ENCODE data around the gene S100A16. TPM values are rescaled to one million over a fixed set of nuclear protein-coding genes. Genes with fewer than 3 reads are reported as not detected.

S100A16 gene
- total RNA-seq, 1 donor from 2014 or later = 143 TPM

DNA sequence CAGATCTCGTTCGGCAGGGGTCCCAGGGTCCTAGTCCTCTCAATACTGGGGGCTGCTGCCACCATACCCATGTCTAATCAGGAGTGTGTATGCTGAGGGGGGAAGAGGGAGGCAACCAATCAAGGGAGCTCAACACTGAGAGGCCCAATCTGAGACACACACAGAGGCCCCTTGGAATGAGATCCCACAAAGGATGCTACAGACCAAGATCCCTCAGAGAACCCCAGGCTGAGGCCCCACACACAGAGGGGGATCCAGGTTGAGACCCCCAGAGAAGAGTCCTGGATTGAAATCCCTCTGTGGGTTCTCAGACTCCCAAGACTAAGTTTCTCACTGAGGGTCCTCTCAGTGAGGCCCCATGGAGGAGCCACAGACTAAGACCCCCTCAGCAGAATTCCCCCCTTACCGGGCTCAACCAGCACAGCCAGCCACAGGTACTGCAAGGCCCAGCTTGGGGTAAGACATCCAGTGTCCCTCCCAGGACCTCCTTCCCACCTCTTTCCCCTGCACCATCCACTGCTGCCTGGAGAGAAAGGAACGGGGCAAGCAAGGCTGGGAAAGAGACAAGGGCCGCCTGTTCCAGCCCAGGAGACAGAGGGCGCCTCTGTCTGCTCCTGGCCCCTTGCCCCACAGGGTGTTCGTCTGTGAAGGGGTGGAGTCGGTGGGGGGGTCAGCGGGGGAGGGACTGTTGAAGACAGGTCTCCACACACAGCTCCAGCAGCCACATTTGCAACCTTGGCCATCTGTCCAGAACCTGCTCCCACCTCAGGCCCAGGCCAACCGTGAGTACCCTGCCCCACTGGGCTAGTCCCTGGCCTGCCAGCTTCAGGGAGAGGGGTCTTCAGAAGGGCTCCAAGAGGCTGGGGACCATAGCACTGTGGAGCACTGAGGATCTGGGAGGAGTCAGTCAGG is 15.0 kb upstream of the S100A16 start, which contains the start of gene S100A1:
Gene S100A1 (plus strand): TSS at position 720 of the 912 bp plus-strand sequence. CDS start 2,088 bp downstream, outside the sequence.
- TF ChIP-seq, protein P1, sequence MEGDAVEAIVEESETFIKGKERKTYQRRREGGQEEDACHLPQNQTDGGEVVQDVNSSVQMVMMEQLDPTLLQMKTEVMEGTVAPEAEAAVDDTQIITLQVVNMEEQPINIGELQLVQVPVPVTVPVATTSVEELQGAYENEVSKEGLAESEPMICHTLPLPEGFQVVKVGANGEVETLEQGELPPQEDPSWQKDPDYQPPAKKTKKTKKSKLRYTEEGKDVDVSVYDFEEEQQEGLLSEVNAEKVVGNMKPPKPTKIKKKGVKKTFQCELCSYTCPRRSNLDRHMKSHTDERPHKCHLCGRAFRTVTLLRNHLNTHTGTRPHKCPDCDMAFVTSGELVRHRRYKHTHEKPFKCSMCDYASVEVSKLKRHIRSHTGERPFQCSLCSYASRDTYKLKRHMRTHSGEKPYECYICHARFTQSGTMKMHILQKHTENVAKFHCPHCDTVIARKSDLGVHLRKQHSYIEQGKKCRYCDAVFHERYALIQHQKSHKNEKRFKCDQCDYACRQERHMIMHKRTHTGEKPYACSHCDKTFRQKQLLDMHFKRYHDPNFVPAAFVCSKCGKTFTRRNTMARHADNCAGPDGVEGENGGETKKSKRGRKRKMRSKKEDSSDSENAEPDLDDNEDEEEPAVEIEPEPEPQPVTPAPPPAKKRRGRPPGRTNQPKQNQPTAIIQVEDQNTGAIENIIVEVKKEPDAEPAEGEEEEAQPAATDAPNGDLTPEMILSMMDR (IDR thresholded peaks at IDR 0.05) = no peak
- H3K9me3 Mint-ChIP-seq (ENCODE audit: unreplicated experiment) = no peaks in the 10 kb centered on the region
- peak within 1 kb of the TSS; percentile 87 for H3K4me3 Mint-ChIP-seq (ENCODE audit: unreplicated experiment)
- DNase-seq (ENCODE audit: extremely low spot score, unreplicated experiment) = no peak
- H3K4me1 Mint-ChIP-seq (ENCODE audit: unreplicated experiment) = peaks cover 79% of the 10 kb centered on the region
- peaks cover 12% of the 10 kb centered on the region for H3K36me3 Mint-ChIP-seq (ENCODE audit: unreplicated experiment)
- H3K27ac Mint-ChIP-seq (ENCODE audit: unreplicated experiment) = peak within 1 kb of the TSS; percentile 98
- H3K27me3 Mint-ChIP-seq (ENCODE audit: unreplicated experiment) = no peaks in the 10 kb centered on the region

DNA sequence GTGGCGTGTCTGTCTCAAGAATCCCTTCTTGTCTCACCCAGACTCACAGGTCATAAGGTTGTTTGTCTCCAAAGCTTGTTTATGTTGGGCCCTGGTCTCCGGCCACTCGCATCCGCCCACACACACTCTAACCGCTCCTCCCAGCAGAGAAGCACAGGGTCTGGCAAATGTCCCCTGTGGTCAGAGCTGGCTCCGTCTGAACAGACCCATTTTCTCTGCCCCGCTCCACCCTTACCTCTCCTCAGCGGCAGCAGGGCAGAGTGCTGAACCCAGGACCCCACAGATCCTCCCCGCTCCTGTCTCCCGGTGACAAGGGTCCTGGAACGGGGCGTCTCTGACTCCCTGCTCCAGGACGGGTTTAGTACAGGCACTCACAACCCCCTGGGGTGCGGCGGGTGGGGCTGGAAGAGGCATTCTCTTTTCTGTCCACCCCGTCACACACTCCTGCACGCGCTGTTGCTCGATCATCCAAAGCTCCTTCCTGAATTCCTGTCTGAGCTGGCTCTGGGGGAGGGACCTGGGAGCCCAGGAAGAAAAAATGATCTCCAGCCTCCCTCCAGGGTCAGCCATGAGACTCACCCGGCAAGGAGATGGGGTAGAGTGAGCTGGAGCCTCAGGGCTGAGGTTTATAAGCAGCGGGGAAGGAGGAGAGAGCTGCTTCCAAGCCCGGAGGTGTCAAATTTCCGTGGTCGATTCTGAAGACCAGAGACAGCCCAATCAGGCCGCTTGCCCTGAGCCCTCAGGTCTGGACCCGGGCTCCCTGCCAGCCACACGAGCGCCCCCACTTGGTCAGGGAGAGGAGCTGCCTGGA is 14.2 kb upstream of the S100A16 start, which contains the start of gene S100A13:
Gene S100A13 (minus strand): TSS at position 602 of the 811 bp plus-strand sequence. CDS start 1,033 bp downstream, outside the sequence.
- H3K9me3 Mint-ChIP-seq (ENCODE audit: unreplicated experiment) = no peaks in the 10 kb centered on the region
- H3K36me3 Mint-ChIP-seq (ENCODE audit: unreplicated experiment) = peaks cover 15% of the 10 kb centered on the region
- TF ChIP-seq, protein P1 (IDR thresholded peaks at IDR 0.05) = peak; percentile 82
- H3K27me3 Mint-ChIP-seq (ENCODE audit: unreplicated experiment) = no peaks in the 10 kb centered on the region
- peaks cover 79% of the 10 kb centered on the region for H3K4me1 Mint-ChIP-seq (ENCODE audit: unreplicated experiment)
- H3K4me3 Mint-ChIP-seq (ENCODE audit: unreplicated experiment) = peak within 1 kb of the TSS; percentile 87
- H3K27ac Mint-ChIP-seq (ENCODE audit: unreplicated experiment) = peak within 1 kb of the TSS; percentile 98
- DNase-seq (ENCODE audit: extremely low spot score, unreplicated experiment) = peak; percentile 94

DNA sequence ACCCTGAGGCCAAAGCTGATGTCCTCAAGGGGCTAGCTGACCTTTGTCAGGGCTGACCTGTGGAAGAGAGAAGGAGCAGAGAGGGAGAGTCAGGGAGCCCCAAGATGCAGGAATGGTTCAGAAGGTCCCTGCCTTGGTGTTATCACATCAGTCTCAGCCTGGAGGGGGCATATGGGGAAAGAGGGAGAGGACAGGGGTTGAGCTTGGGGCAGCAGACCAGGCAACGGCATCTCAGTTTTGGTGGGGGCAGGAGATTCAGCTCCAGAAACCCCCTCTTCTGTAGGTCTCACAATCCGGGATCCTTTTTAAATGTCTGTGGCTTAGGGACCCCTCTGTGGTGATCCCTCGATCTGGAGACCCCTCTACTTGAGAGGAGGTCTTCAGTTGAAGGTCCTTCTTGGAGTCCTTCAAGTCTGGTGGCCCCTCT is 13.6 kb upstream of the S100A16 start:
- no peaks in the 10 kb centered on the region for H3K27me3 Mint-ChIP-seq (ENCODE audit: unreplicated experiment)
- H3K36me3 Mint-ChIP-seq (ENCODE audit: unreplicated experiment) = peaks cover 18% of the 10 kb centered on the region
- no peaks in the 10 kb centered on the region for H3K9me3 Mint-ChIP-seq (ENCODE audit: unreplicated experiment)
- no peak for DNase-seq (ENCODE audit: extremely low spot score, unreplicated experiment)
- H3K4me3 Mint-ChIP-seq (ENCODE audit: unreplicated experiment) = peak overlapping the region; percentile 87
- H3K4me1 Mint-ChIP-seq (ENCODE audit: unreplicated experiment) = peaks cover 76% of the 10 kb centered on the region
- TF ChIP-seq, protein P1 (IDR thresholded peaks at IDR 0.05) = no peak
- H3K27ac Mint-ChIP-seq (ENCODE audit: unreplicated experiment) = peak overlapping the region; percentile 98

DNA sequence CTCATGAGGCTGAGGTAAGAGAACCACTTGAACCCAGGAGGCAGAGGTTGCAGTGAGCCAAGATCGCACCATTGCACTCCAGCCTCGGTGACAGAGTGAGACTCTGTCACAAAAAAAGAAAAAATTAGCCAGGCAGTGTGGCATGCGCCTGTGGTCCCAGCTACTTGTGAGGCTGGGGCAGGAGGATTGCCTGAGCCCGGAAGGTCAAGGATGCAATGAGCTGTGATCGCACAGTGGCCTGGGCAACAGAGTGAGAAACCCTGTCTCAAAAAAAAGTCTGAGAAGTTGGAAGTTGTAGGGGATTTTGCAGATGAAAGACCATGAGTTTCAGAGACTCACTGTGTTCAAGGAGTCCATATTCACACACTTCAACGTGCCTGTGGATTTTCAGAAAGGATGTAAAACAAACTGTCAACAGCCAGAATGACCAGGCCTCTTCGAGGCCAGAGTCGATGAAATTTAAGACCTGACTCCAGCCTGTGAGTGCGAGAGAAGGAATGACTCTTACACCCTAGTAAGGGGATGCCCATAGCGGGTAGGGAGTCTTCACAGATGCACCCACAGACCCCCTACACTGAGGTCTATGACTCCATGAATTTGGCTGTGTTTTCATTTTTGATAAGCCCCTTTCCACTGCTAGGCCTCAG is 12.2 kb upstream of the S100A16 start:
- no peaks in the 10 kb centered on the region for H3K9me3 Mint-ChIP-seq (ENCODE audit: unreplicated experiment)
- H3K27me3 Mint-ChIP-seq (ENCODE audit: unreplicated experiment) = no peaks in the 10 kb centered on the region
- H3K4me1 Mint-ChIP-seq (ENCODE audit: unreplicated experiment) = peaks cover 62% of the 10 kb centered on the region
- no peak for DNase-seq (ENCODE audit: extremely low spot score, unreplicated experiment)
- peak overlapping the region; percentile 53 for H3K4me3 Mint-ChIP-seq (ENCODE audit: unreplicated experiment)
- H3K27ac Mint-ChIP-seq (ENCODE audit: unreplicated experiment) = peak overlapping the region; percentile 98
- peaks cover 25% of the 10 kb centered on the region for H3K36me3 Mint-ChIP-seq (ENCODE audit: unreplicated experiment)
- TF ChIP-seq, protein P1 (IDR thresholded peaks at IDR 0.05) = no peak
